Left ventricle myocardium inferior (tissue), 1 donor: ENCODE measurements around the gene FAM3C. TPM values are rescaled to one million over a fixed set of nuclear protein-coding genes. Genes with fewer than 3 reads are reported as not detected.

Experiments used
- DNase-seq: peaks from one replicate; pipeline ENCODE4 v3.0.0-alpha.2; 2020
- H3K27ac ChIP-seq: fragments of 200-600 bp; replicated peaks from 2 replicates; pipeline ENCODE4 v1.8.0; 2021
- H3K27me3 ChIP-seq: fragments of 200-600 bp; 2 replicates; pipeline ENCODE4 v1.8.0; 2021; ENCODE audit warnings: low read depth
- H3K36me3 ChIP-seq: fragments of 200-600 bp; 2 replicates; pipeline ENCODE4 v1.8.0; 2021
- H3K4me1 ChIP-seq: fragments of 200-600 bp; 2 replicates; pipeline ENCODE4 v1.8.0; 2021
- H3K4me3 ChIP-seq: fragments of 200-600 bp; 2 replicates; pipeline ENCODE4 v1.8.0; 2021; ENCODE audit warnings: mild to moderate bottlenecking, moderate library complexity
- H3K9me3 ChIP-seq: fragments of 200-600 bp; replicated peaks from 2 replicates; pipeline ENCODE4 v1.8.0; 2021
- CTCF ChIP-seq: fragments of 200-600 bp; IDR thresholded peaks from 2 replicates; pipeline ENCODE4 v1.8.0; 2021; ENCODE audit warnings: antibody characterized with exemption, mild to moderate bottlenecking, borderline replicate concordance
- intact Hi-C: fragments of 100-400 bp; cut with micrococcal nuclease; formaldehyde crosslinking; loops from one replicate; pipeline ENCODE4 v1.11.0; 2022
- total RNA-seq: library from RNA; stranded (reverse); fragmentation: NEBNext Ultra II Directional; extraction: Animal tissue kit (Norgen Biotek cat#: 25700); gene quantifications from one replicate; pipeline ENCODE4 v1.2.1, GENCODE V29; 2021
- donor health status: DM: no; HTN: yes; CAD: no; lungs with severe emphysema.

The FAM3C gene
- total RNA-seq, 1 donor from 2014 or later: 46.2 TPM

DNA sequence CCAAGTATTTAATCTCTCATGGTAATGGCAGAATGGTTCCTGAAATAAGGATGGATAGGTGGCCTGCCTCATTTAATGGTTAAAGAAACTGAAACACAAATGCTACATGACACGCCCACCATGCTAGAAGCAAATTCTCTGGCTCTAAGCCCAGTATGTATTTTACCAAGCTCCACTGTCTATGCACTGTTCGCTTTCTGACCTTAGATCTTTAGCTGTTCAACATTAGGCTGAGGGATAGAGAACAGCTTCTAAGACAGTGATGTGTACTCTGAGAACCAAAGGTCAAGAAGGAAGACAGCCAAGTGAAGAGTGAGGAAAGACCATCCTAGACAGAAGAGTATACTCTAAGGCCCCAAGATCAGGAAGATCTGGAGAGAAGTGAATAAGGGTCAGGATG lies 26.6 kb downstream of the FAM3C start:
- intact Hi-C loops: no loop called here
- H3K36me3 ChIP-seq: no peaks in the 10 kb centered on the region
- no peaks in the 10 kb centered on the region for H3K9me3 ChIP-seq
- H3K27ac ChIP-seq: peak overlapping the region; percentile 9
- H3K4me1 ChIP-seq: peaks cover 28% of the 10 kb centered on the region
- no peak overlapping the region for H3K4me3 ChIP-seq
- no peak for DNase-seq
- TF ChIP-seq CTCF: no peak
- H3K27me3 ChIP-seq: no peaks in the 10 kb centered on the region

- no peaks in the 10 kb centered on the region for H3K27me3 ChIP-seq
- H3K9me3 ChIP-seq: no peaks in the 10 kb centered on the region
- peaks cover 13% of the 10 kb centered on the region for H3K4me1 ChIP-seq
- peak; percentile 87 for TF ChIP-seq CTCF
- peaks cover 15% of the 10 kb centered on the region for H3K36me3 ChIP-seq
- no peak overlapping the region for H3K27ac ChIP-seq
- no peak overlapping the region for H3K4me3 ChIP-seq
- no peak for DNase-seq
- intact Hi-C loops: loop anchor here (2.0 kb wide), 1 partner anchor 180 kb away; no protein-coding TSS in a partner anchor
Measured at GRCh38 chr7:121366852-121367431, 29.2 kb downstream of the FAM3C start.

GRCh38 chr7:121360564-121360963 lies 35.5 kb downstream of the FAM3C start:
- H3K9me3 ChIP-seq: no peaks in the 10 kb centered on the region

GRCh38 chr7:121355574-121355973 lies 40.5 kb downstream of the FAM3C start:
- TF ChIP-seq CTCF: no peak
- H3K9me3 ChIP-seq: no peaks in the 10 kb centered on the region
- H3K4me3 ChIP-seq: no peak overlapping the region
- DNase-seq: no peak
- intact Hi-C loops: no loop called here
- no peaks in the 10 kb centered on the region for H3K27me3 ChIP-seq
- H3K36me3 ChIP-seq: peaks cover 75% of the 10 kb centered on the region
- no peaks in the 10 kb centered on the region for H3K4me1 ChIP-seq
- no peak overlapping the region for H3K27ac ChIP-seq

More at GRCh38 chr7:121360564-121360963, 35.5 kb downstream of the FAM3C start:
- intact Hi-C loops: no loop called here
- no peaks in the 10 kb centered on the region for H3K27me3 ChIP-seq
- no peak for DNase-seq
- H3K27ac ChIP-seq: no peak overlapping the region
- H3K36me3 ChIP-seq: peaks cover 75% of the 10 kb centered on the region
- no peaks in the 10 kb centered on the region for H3K4me1 ChIP-seq
- no peak overlapping the region for H3K4me3 ChIP-seq
- TF ChIP-seq CTCF: no peak

GRCh38 chr7:121352323-121352722 lies 43.8 kb downstream of the FAM3C start:
- Histone ChIP-seq H3K27me3 (no peaks in the 10 kb centered on the region), H3K27ac (no peak overlapping the region), H3K36me3 (peaks cover 51% of the 10 kb centered on the region), H3K9me3 (no peaks in the 10 kb centered on the region), H3K4me3 (no peak overlapping the region), H3K4me1 (no peaks in the 10 kb centered on the region)
- no peak for DNase-seq
- intact Hi-C loops: no loop called here
- no peak for TF ChIP-seq CTCF
